ENCODE results near the gene PLCXD1.
"Not testable (repeated sequence)": the region's sequence is repeated elsewhere in the genome, so short reads cannot be mapped to it uniquely, and the experiment has no call there.

Gene PLCXD1

DNA sequence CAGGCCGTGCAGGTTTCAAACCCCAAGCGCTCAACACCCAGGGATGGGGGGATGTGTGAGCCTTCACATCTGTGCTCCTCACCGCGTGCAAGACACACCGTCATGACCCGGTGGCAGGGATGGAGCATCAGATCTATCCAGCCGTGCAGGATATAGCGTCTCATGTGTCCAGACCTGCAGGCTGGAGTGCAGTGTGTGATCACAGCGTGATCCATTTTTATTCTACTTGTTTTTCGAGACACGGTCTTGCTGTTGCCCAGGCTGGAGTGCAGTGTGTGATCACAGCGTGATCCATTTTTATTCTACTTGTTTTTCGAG is 70.1 kb downstream of the PLCXD1 start:
- not testable (repeated sequence) for DNase-seq (ENCODE audit: low read depth in 2 of 2)

DNA sequence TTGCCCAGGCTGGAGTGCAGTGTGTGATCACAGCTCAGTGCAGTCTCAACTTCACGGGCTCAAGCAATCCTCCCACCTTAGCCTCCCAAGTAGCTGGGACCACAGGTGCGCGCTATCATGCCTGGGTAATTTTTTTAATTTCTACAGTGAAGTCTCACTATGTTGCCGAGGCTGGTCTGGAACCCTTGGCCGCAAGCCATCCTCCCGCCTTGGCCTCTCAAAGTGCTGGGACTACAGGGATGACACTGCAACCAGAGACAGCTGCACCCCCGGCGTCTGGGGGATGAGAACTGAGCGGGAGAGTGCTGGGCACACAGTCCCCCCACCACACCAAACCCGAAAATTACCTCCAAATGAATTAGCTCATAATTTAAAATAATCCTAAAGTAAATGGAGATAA is 70.6 kb downstream of the PLCXD1 start:
- no peak for DNase-seq (ENCODE audit: low read depth in 2 of 2)

GRCh38 chrX:352181-352580 is 71.0 kb downstream of the PLCXD1 start:
- no peak for DNase-seq (ENCODE audit: low read depth in 2 of 2)

GRCh38 chrX:352582-353314 is 71.6 kb downstream of the PLCXD1 start:
- no peak for DNase-seq (ENCODE audit: low read depth in 2 of 2)
